GM19324 (cell line): ENCODE measurements around the gene GYS1.
"Not testable (repeated sequence)": the region's sequence is repeated elsewhere in the genome, so short reads cannot be mapped to it uniquely, and the experiment has no call there.

Experiments
- ATAC-seq: cut with Tn5 transposase; IDR thresholded peaks from one replicate; pipeline ENCODE4 v1.9.1; 2021; ENCODE audit warnings: mild to moderate bottlenecking, moderate library complexity; ENCODE audit not compliant: unreplicated experiment, low FRiP score

Gene GYS1

DNA sequence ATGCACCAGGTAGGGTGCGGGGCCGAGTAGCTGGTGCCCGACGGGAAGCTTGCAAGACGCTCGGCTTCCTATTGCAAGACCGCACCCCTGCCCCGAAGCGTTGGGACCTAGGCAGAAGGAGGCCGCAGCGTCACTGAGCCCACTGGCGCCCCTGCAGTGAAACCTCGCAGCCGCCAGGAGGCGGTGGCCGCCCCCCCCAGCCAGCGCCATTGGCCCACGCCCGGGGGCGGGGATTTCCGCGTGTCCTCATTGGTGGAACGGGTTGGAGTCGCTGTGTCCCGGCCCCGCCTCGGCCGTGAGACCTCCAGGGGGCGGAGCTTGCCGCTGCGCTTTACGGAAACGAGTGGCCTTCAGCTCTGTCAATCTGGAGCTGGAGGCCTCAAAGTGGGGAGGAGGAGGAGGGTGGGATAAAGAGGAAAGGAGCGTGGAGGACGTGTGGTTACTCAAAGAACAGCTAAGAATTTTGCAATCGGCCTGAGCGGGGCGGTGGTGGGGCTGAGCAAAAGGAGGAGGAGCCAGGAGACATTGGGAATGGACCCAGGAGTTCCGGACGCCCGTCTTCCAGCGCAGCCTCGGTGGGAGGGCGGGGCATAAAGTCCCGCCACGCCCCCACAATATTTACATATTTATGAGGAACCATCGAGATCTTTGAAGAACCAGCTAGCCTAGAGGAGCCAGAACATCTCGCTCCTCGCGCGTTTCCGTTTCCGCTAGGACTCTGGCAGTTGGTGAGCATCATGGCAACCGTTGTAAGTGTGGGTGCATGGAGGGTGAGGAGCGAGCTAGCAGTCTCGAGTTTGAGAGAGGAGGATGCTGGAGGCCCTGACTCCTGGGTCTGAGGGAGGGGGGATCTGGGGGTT is at the start of gene GYS1, which contains the start of gene RUVBL2:
TSS of gene GYS1 (minus strand) at position 135 of the 860 bp plus-strand sequence. CDS start 197 bp downstream, outside the sequence.
TSS of gene RUVBL2 (plus strand) at position 713 of the 860 bp plus-strand sequence. CDS start at position 738, 25 bp downstream.
- ATAC-seq = peak; percentile 88

- ATAC-seq = not testable (repeated sequence)
These were observed 49.6 kb upstream of the GYS1 start for GRCh38 chr19:49042666-49043065.

GRCh38 chr19:49042177-49042576 is 49.1 kb upstream of the GYS1 start:
- ATAC-seq = no peak

DNA sequence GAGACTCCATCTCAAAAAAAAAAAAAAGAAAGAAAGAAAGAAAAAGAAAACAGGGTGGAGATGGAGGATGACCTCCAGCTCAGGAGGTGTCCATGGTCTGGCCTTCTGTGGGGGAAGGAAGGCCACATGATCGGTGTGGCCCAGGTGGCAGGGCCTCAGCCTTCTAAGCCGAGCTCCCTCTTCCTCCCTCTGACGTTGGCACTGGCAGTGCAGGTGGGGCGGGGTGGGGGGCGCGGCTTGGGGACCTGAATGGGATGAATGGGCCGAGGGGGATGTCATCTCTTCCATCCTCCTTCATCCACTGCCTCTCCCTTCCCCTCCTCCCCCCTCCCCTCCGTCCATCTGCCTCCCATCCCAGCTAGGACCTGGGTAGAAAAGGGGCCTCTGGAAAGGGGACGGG is 46.6 kb upstream of the GYS1 start:
- not testable (repeated sequence) for ATAC-seq

DNA sequence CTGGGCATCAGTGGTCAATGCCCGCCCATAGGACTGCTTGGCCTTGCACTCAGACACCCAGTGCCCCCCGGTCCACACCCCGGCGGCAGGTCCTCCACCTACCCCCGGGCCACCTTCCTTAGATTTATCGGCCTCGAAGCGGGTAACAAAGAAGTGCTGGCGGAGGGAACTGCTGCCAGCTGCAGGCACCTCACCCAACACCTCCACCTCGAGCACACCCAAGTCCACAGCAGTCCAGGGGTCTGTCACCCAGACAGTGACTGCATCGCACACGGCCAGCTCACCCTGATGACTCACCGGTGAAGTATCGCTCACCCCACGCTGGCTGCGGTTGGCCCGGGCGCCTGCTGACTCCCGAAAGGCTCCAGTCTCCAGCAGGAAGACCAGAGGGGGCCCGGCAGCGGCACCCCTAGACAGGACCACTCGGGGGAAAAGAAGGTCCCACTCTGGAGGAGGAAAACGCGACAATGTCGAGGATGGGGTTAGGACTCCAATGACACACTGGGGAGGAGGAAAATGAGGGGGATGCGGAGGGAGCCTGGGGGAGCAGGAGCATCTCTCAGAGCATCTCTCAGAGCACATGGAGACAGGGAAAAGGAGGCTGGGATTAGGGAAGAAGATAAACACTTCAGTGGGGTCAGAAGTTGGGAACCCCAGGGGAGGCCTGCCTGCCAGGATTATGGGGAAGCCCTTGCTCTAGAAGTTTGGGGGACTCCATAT is 45.6 kb upstream of the GYS1 start:
- not testable (repeated sequence) for ATAC-seq

DNA sequence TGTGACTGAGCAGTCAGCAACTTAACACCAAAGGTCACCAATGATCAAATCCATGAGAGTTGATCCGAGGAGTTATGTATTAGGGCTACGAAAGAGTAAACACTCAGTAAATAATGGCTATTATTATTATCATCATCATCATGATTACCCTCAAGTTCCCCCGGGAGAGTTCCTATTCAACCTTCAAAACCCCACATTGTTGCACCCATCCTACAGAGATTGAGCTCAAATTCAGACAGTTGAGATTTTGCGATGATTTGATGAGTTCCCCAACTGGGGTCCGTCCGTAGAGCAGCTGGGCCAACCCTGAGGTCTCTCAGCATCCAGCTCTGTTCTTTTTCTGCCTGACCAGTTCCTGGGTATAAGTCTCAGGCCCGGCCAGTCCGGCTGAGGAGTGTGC is 45.0 kb upstream of the GYS1 start:
- ATAC-seq = not testable (repeated sequence)

- ATAC-seq = not testable (repeated sequence)
These were observed 43.7 kb upstream of the GYS1 start, which contains the start of gene CGB1 for GRCh38 chr19:49036815-49037214. Gene CGB1, minus strand, starts transcription at chr19:49036895. Its CDS starts 184 bp downstream, at chr19:49036711.

- not testable (repeated sequence) for ATAC-seq
These were observed 38.7 kb upstream of the GYS1 start, which contains the start of gene CGB2 for GRCh38 chr19:49031642-49032301. Gene CGB2, plus strand, starts transcription at chr19:49031890. Its CDS starts 206 bp downstream, at chr19:49032096.

GRCh38 chr19:49030323-49030722 is 37.2 kb upstream of the GYS1 start:
- ATAC-seq = not testable (repeated sequence)

DNA sequence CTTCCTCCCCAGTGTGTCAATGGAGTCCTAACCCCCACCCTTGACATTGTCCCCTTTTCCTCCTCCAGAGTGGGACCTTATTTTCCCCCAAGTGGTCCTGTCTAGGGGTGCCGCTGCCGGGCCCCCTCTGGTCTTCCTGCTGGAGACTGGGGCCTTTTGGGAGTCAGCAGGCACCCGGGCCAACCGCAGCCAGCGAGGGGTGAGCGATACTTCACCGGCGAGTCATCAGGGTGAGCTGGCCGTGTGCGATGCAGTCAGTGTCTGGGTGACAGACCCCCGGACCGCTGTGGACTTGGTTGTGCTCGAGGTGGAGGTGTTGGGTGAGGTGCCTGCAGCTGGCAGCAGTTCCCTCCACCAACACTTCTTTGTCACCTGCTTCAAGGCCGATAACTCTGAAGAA is 36.6 kb upstream of the GYS1 start:
- ATAC-seq = not testable (repeated sequence)

GRCh38 chr19:49028686-49029085 is 35.6 kb upstream of the GYS1 start:
- ATAC-seq = not testable (repeated sequence)

GRCh38 chr19:49025599-49025998 is 32.5 kb upstream of the GYS1 start:
- ATAC-seq = not testable (repeated sequence)

DNA sequence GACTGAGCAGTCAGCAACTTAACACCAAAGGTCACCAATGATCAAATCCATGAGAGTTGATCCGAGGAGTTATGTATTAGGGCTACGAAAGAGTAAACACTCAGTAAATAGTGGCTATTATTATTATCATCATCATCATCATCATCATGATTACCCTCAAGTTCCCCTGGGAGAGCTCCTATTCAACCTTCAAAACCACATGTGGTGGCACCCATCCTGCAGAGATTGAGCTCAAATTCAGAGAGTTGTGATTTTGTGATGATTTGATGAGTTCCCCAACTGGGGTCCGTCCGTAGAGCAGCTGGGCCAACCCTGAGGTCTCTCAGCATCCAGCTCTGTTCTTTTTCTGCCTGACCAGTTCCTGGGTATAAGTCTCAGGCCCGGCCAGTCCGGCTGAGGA is 32.0 kb upstream of the GYS1 start:
- ATAC-seq = not testable (repeated sequence)

DNA sequence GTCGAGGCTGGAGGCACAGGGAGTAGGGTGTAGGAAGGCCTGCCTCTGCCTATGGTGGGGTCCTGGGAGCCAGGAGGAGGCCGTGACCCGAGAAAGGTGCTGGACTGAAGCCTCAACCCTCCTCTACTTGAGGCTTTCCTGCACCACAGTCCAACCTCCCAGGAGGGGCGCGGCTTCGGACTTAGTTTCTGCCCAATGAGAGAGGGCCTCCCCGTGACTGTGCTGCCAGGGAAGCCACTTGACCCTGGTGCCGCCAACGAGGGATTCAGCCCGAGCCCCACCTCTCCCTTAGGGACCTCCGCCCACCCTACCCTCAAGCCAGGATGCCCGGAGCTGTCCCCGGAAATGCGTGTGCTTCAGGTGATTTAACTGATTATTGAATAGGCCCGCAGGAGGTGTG is 31.1 kb upstream of the GYS1 start, which contains the start of gene CGB3:
TSS of gene CGB3 (minus strand) at position 101 of the 400 bp plus-strand sequence. CDS start 362 bp downstream, outside the sequence.
- ATAC-seq = not testable (repeated sequence)

DNA sequence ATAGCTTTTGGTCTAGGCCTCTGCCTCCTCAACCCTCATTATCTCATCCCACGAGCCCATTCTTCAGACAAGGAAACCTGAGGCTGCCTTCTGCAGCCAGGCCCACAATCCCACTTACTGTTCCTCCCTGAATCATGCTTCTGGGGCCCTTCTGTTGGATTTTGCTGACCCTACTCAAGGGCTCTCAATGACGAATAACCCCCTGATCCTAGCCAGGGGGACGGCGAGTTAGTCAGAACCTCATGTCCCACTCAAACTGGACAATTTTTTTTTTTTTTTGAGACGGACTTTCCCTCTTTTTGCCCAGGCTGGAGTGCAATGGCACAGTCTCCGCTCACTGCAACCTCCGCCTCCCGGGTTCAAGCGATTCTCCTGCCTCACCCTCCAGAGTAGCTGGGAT is 29.0 kb upstream of the GYS1 start:
- ATAC-seq = no peak

- ATAC-seq = no peak
These were observed 28.1 kb upstream of the GYS1 start for GRCh38 chr19:49020931-49021895.

- no peak for ATAC-seq
These were observed 27.2 kb upstream of the GYS1 start for GRCh38 chr19:49020342-49020741.

DNA sequence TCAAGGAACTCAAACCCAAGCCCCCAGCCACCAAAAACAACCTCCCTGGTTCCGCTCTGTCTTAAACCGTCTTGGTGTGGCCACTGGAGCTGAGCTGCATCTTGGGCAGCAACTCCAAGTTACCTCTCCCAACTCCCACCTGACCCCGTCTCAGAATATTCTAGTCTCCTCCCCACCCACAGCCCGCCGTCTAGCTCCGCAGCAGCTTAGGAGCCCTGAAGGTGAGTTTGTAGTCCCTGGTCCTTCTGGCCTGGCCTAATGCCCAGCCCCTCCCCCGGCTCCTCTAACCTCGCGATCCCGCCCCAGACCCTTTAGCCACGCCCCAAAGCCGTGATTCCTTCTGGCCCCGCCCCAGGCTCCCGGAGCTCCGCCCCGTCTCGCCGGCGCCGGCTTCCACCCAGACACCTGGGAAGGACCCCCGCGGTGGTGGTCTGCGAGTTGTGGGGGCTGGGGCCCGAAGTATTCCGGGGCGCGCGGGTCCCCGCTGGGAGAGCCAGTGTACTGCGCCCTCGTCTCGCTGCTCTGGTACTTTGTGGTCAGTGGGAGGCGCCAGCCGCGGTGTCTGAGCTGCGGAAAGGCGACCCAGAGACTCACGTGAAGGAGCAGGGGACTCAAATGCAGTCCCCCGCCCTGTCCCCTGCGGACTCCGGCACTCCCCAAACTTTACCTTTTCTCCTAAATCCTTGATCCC is 26.3 kb upstream of the GYS1 start:
- no peak for ATAC-seq
